LNCaP clone FGC (cell line): ENCODE measurements around the gene CHMP4B.
"Not testable (repeated sequence)": the region's sequence is repeated elsewhere in the genome, so short reads cannot be mapped to it uniquely, and the experiment has no call there.

Experiments
- DNase-seq: peaks from one replicate; pipeline ENCODE4 v3.0.0-alpha.2; 2011; ENCODE audit warnings: low read depth
- H3K4me3 ChIP-seq: 2 replicates; pipeline ENCODE4 v1.5.1; 2011; ENCODE audit warnings: mild to moderate bottlenecking, low read depth, low read length, control low read depth
- CTCF ChIP-seq: IDR thresholded peaks from 2 replicates; pipeline ENCODE4 v1.5.1; 2012; ENCODE audit warnings: mild to moderate bottlenecking; ENCODE audit not compliant: control insufficient read depth, insufficient read depth; ENCODE audit errors: extremely low read depth

The CHMP4B gene

GRCh38 chr20:33789109-33789857, 21.9 kb upstream of the CHMP4B start:
- TF ChIP-seq CTCF: no peak
- H3K4me3 ChIP-seq: no peak overlapping the region
- DNase-seq: peak; percentile 94

DNA sequence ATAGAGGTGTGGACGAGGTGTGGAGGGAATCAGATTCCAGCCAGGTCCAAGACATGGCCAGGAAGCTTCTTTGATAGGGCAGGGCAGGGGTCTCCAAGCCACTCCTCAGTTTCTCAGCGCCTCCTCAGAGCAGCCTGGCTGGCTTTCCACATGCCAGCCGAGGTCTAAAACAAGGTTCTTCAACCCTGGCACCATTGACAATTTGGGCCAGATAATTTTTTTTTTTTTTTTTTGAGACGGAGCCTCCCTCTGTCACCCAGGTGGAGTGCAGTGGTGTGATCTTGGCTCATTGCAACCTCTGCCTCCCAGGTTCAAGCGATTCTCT, 21.3 kb upstream of the CHMP4B start:
- no peak for TF ChIP-seq CTCF
- no peak for DNase-seq
- H3K4me3 ChIP-seq: no peak overlapping the region

GRCh38 chr20:33790566-33790965, 20.6 kb upstream of the CHMP4B start:
- no peak overlapping the region for H3K4me3 ChIP-seq
- no peak for DNase-seq
- TF ChIP-seq CTCF: no peak

DNA sequence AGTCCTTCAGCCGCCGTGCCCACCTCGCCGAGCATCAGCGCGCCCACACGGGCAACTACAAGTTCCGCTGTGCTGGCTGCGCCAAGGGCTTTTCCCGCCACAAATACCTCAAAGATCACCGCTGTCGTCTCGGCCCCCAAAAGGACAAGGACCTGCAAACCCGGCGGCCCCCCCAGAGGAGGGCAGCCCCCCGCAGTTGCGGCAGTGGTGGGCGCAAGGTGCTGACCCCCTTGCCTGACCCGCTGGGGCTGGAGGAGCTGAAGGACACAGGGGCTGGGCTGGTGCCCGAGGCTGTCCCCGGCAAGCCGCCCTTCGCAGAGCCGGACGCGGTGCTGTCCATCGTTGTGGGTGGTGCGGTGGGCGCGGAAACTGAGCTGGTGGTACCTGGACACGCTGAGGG, 20.1 kb upstream of the CHMP4B start:
- H3K4me3 ChIP-seq: no peak overlapping the region
- no peak for TF ChIP-seq CTCF
- no peak for DNase-seq

DNA sequence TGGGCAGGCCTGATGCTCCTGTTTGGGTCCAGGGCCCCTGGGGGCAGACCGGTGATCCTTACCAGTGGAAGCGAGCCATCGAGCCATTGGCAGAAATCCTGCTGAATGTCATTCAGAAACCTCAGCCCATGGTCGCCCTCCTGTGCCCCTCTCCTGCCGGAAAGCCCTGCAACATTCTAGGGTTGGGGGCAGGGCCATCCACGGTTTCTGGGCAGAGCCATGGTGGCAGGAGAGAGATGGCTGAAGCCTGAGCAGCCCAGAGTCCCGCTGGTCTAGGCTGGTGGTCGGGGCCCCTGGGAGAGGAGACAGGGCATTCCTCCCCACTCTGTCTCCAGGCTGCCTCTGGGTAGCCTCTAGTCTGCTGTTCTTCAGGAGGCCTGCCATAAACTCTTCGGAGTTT, 19.6 kb upstream of the CHMP4B start:
- H3K4me3 ChIP-seq: no peak overlapping the region
- no peak for TF ChIP-seq CTCF
- DNase-seq: no peak

- TF ChIP-seq CTCF: peak; percentile 63
- DNase-seq: no peak
- H3K4me3 ChIP-seq: no peak overlapping the region
Measured at GRCh38 chr20:33791959-33792597, 19.1 kb upstream of the CHMP4B start.

DNA sequence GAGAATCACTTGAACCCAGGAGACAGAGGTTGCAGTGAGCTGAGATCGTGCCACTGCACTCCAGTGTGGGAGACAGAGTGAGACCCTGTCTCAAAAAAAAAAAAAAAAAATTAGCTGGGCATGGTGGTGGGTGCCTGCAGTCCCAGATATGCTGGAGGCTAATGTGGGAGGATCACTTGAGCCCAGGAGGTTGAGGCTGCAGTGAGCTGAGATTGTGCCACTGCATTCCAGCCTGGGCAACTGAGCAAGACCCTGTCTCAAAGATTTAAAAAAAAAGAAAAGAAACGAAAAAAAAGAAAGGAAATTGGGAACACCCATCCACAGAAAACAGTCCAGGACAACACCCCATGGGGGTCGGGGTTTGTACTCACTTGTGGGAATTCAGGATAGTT, 18.6 kb upstream of the CHMP4B start:
- DNase-seq, H3K4me3 ChIP-seq: not testable (repeated sequence)
